ENCODE data around the gene PPP1R13L.

- TF ChIP-seq CTCF (IDR thresholded peaks at IDR 0.05; ENCODE audit: low read depth, low read length, missing input control) = no peak
- TF ChIP-seq JUND (IDR thresholded peaks at IDR 0.05) = no peak
Measured at GRCh38 chr19:45407091-45407375, 2.2 kb upstream of the PPP1R13L start.
